PC-3 (cell line): Measurements from ENCODE around the gene SDK1. TPM values are rescaled to one million over a fixed set of nuclear protein-coding genes. Genes with fewer than 3 reads are reported as not detected.

ENCODE experiments used
- ATAC-seq: fragments of 200-7000 bp; cut with Tn5 transposase; 2 replicates; pipeline ENCODE4 v1.9.1; 2020; ENCODE audit warnings: mild to moderate bottlenecking, moderate library complexity
- BruUV-seq: library from RNA; stranded (reverse); fragments of 400-500 nt; replicated peaks from 2 replicates; lab custom pipeline; 2021; lab: Mats Ljungman, UMichigan
- CTCF ChIA-PET: fragments of 300-600 bp; sonication (Branson Sonifier 250); formaldehyde crosslinking; loops from one replicate; lab custom pipeline; 2022; ENCODE audit warnings: antibody characterized with exemption; lab: Charles Lee
- POLR2A ChIA-PET: fragments of 300-600 bp; sonication (Branson Sonifier 250); formaldehyde crosslinking; loops from one replicate; lab custom pipeline; 2022; ENCODE audit warnings: antibody characterized with exemption; ENCODE audit not compliant: unreplicated experiment; lab: Charles Lee
- DNase-seq: peaks from one replicate; pipeline ENCODE4 v3.0.0-alpha.2; 2015
- H2AFZ ChIP-seq: fragments of 300-600 bp; sonication (generic); 2 replicates; pipeline ENCODE4 v1.6.0; 2016; ENCODE audit warnings: antibody characterized with exemption, low read length
- H3F3A ChIP-seq: fragments of 300-600 bp; sonication (generic); one replicate; pipeline ENCODE4 v1.6.0; 2017; ENCODE audit warnings: antibody characterized with exemption, low read length, control low read depth, mild to moderate bottlenecking; ENCODE audit not compliant: unreplicated experiment
- H3K27ac ChIP-seq: fragments of 300-600 bp; sonication (generic); 2 replicates; pipeline ENCODE4 v1.5.1; 2016; ENCODE audit warnings: mild to moderate bottlenecking, low read length
- H3K27me3 ChIP-seq: fragments of 300-600 bp; sonication (generic); 2 replicates; pipeline ENCODE4 v1.6.1; 2016; ENCODE audit warnings: low read length, mixed read lengths
- H3K36me3 ChIP-seq: fragments of 300-600 bp; sonication (generic); 2 replicates; pipeline ENCODE4 v1.6.1; 2016; ENCODE audit warnings: low read depth, mixed run types, low read length, mixed read lengths
- H3K4me1 ChIP-seq: fragments of 300-600 bp; sonication (generic); 2 replicates; pipeline ENCODE4 v1.5.1; 2016; ENCODE audit warnings: low read length; ENCODE audit not compliant: insufficient read depth
- H3K4me2 ChIP-seq: fragments of 300-600 bp; sonication (generic); 2 replicates; pipeline ENCODE4 v1.6.0; 2016; ENCODE audit warnings: low read length
- H3K4me3 ChIP-seq: fragments of 300-600 bp; sonication (generic); 2 replicates; pipeline ENCODE4 v1.5.1; 2016; ENCODE audit warnings: mild to moderate bottlenecking, low read length, mixed read lengths
- H3K79me2 ChIP-seq: fragments of 300-600 bp; sonication (generic); 2 replicates; pipeline ENCODE4 v1.6.1; 2017; ENCODE audit warnings: low read length, mixed read lengths
- H3K9ac ChIP-seq: fragments of 300-600 bp; sonication (generic); 2 replicates; pipeline ENCODE4 v1.6.0; 2016; ENCODE audit warnings: mild to moderate bottlenecking, low read length
- H3K9me2 ChIP-seq: fragments of 300-600 bp; sonication (generic); replicated peaks from 2 replicates; pipeline ENCODE4 v1.6.1; 2016; ENCODE audit warnings: mixed run types, low read length, mixed read lengths
- H3K9me3 ChIP-seq: fragments of 300-600 bp; sonication (generic); 2 replicates; pipeline ENCODE4 v1.6.1; 2016; ENCODE audit warnings: low read length, mixed read lengths
- H4K20me1 ChIP-seq: fragments of 300-600 bp; sonication (generic); 2 replicates; pipeline ENCODE4 v1.6.1; 2016; ENCODE audit warnings: low read length, mixed read lengths
- EZH2 ChIP-seq: fragments of 300-600 bp; sonication (generic); IDR thresholded peaks from one replicate; pipeline ENCODE4 v1.6.1; 2017; ENCODE audit warnings: antibody characterized with exemption, mild to moderate bottlenecking, low read length; ENCODE audit not compliant: unreplicated experiment
- EZH2phosphoT487 ChIP-seq: fragments of 300-600 bp; sonication (generic); IDR thresholded peaks from 2 replicates; pipeline ENCODE4 v1.6.1; 2018; ENCODE audit warnings: mild to moderate bottlenecking, antibody characterized with exemption, low read length, borderline replicate concordance
- intact Hi-C: fragments of 100-400 bp; cut with micrococcal nuclease; formaldehyde crosslinking; loops from 2 replicates; pipeline ENCODE4 v1.9.0; 2023
- total RNA-seq: library from RNA; depleted of rRNA; stranded (reverse); fragments of >200 nt; gene quantifications from 2 replicates; pipeline ENCODE4 v1.2.3, GENCODE V29; 2014
- TF ChIP-seq, protein P1 (sequence below): fragments of 300-600 bp; sonication (generic); conservative IDR thresholded peaks from 2 replicates; pipeline ENCODE4 v1.5.1; 2017; ENCODE audit warnings: antibody characterized with exemption, low read depth, mild to moderate bottlenecking, low read length

Gene SDK1
- total RNA-seq, 1 experiment from 2014 or later, result 2.8 TPM

- Histone ChIP-seq H3K9me2 (no peaks in the 10 kb centered on the region), H3K9ac (no peak overlapping the region), H3K79me2 (no peaks in the 10 kb centered on the region), H4K20me1 (no peaks in the 10 kb centered on the region), H3K9me3 (no peaks in the 10 kb centered on the region), H3K4me3 (no peak overlapping the region), H3K4me2 (no peak overlapping the region), H3K27me3 (no peaks in the 10 kb centered on the region), H3K36me3 (no peaks in the 10 kb centered on the region), H3K27ac (no peak overlapping the region), H2AFZ (no peak overlapping the region), H3F3A (no peaks in the 10 kb centered on the region), H3K4me1 (peaks cover 19% of the 10 kb centered on the region)
- ATAC-seq (no peak), DNase-seq (no peak)
- TF ChIP-seq EZH2phosphoT487, result no peak
- no peak for TF ChIP-seq EZH2
- TF ChIP-seq, protein P1, sequence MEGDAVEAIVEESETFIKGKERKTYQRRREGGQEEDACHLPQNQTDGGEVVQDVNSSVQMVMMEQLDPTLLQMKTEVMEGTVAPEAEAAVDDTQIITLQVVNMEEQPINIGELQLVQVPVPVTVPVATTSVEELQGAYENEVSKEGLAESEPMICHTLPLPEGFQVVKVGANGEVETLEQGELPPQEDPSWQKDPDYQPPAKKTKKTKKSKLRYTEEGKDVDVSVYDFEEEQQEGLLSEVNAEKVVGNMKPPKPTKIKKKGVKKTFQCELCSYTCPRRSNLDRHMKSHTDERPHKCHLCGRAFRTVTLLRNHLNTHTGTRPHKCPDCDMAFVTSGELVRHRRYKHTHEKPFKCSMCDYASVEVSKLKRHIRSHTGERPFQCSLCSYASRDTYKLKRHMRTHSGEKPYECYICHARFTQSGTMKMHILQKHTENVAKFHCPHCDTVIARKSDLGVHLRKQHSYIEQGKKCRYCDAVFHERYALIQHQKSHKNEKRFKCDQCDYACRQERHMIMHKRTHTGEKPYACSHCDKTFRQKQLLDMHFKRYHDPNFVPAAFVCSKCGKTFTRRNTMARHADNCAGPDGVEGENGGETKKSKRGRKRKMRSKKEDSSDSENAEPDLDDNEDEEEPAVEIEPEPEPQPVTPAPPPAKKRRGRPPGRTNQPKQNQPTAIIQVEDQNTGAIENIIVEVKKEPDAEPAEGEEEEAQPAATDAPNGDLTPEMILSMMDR, result no peak
- intact Hi-C loops, result no loop called here
- ChIA-PET CTCF (no interaction called here), POLR2A (no interaction called here)
- BruUV-seq, result no TSS peak
Observed at GRCh38 chr7:3908153-3908552, 607.1 kb downstream of the SDK1 start.

- H3K9me2 ChIP-seq, result no peaks in the 10 kb centered on the region
- H3K9ac ChIP-seq, result no peak overlapping the region
- TF ChIP-seq, protein P1, result no peak
- TF ChIP-seq EZH2phosphoT487 (no peak), EZH2 (no peak)
- H3K4me2 ChIP-seq, result no peak overlapping the region
- H3K4me3 ChIP-seq, result no peak overlapping the region
- no peak overlapping the region for H2AFZ ChIP-seq
- ATAC-seq (no peak), DNase-seq (no peak)
- ChIA-PET POLR2A (no interaction called here), CTCF (no interaction called here)
- intact Hi-C loops, result no loop called here
- no TSS peak for BruUV-seq
- H3K9me3 ChIP-seq, result no peaks in the 10 kb centered on the region
- H3K4me1 ChIP-seq, result peaks cover 23% of the 10 kb centered on the region
- H3K79me2 ChIP-seq, result no peaks in the 10 kb centered on the region
- no peaks in the 10 kb centered on the region for H4K20me1 ChIP-seq
- H3F3A ChIP-seq, result no peaks in the 10 kb centered on the region
- no peaks in the 10 kb centered on the region for H3K27me3 ChIP-seq
- H3K36me3 ChIP-seq, result no peaks in the 10 kb centered on the region
- no peak overlapping the region for H3K27ac ChIP-seq
Observed at GRCh38 chr7:3909128-3909527, 608.1 kb downstream of the SDK1 start.

DNA sequence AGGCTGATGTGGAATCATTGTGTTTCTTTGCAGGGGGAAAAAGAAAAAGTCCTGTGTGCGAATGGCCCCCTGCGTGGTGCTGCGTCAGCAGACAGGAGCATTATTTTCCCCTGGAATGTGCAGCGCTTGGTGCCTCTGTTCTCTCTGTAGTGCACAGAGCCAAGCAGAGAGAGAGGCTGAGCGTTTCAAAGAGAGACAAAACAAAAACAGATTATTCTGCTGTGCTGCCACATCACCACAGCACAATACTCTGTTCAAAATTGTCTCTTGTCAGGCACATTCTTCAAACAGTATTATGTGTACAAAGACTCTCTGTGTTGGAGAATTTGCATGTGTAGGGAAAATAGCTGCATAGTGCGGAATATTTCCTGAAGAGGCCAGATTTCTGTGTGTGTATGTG lies 609.0 kb downstream of the SDK1 start:
- TF ChIP-seq, protein P1, result no peak
- no peak for TF ChIP-seq EZH2
- intact Hi-C loops, result no loop called here
- no peak overlapping the region for H2AFZ ChIP-seq
- H3K9ac ChIP-seq, result no peak overlapping the region
- H3K4me1 ChIP-seq, result peaks cover 23% of the 10 kb centered on the region
- no peak overlapping the region for H3K4me2 ChIP-seq
- H3K9me2 ChIP-seq, result no peaks in the 10 kb centered on the region
- no peaks in the 10 kb centered on the region for H3K79me2 ChIP-seq
- DNase-seq (no peak), ATAC-seq (no peak)
- H3K36me3 ChIP-seq, result no peaks in the 10 kb centered on the region
- no peaks in the 10 kb centered on the region for H3K27me3 ChIP-seq
- POLR2A ChIA-PET, result no interaction called here
- no peak overlapping the region for H3K27ac ChIP-seq
- H3K9me3 ChIP-seq, result no peaks in the 10 kb centered on the region
- CTCF ChIA-PET, result no interaction called here
- BruUV-seq, result no TSS peak
- H3F3A ChIP-seq, result no peaks in the 10 kb centered on the region
- H4K20me1 ChIP-seq, result no peaks in the 10 kb centered on the region
- no peak overlapping the region for H3K4me3 ChIP-seq
